ENCODE results near the gene NDUFA11. TPM values are rescaled to one million over a fixed set of nuclear protein-coding genes. Genes with fewer than 3 reads are reported as not detected.
A peak's percentile ranks its signal among the peaks of the same experiment; 100 is the strongest.

NDUFA11 gene
- total and polyA plus RNA-seq, 9 of the 15 experiments (the other 6 are each of a cell fraction or from before 2014, with no cell fraction given), result 63.3 to 486 (median 274) TPM

- TF ChIP-seq, protein P1, sequence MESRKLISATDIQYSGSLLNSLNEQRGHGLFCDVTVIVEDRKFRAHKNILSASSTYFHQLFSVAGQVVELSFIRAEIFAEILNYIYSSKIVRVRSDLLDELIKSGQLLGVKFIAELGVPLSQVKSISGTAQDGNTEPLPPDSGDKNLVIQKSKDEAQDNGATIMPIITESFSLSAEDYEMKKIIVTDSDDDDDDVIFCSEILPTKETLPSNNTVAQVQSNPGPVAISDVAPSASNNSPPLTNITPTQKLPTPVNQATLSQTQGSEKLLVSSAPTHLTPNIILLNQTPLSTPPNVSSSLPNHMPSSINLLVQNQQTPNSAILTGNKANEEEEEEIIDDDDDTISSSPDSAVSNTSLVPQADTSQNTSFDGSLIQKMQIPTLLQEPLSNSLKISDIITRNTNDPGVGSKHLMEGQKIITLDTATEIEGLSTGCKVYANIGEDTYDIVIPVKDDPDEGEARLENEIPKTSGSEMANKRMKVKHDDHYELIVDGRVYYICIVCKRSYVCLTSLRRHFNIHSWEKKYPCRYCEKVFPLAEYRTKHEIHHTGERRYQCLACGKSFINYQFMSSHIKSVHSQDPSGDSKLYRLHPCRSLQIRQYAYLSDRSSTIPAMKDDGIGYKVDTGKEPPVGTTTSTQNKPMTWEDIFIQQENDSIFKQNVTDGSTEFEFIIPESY (CRISPR knock-in tag; IDR thresholded peaks at IDR 0.05), result peak; percentile 82
- TF ChIP-seq PRPF4 (IDR thresholded peaks at IDR 0.05; ENCODE audit: insufficient read depth, low read depth, low read length, poor library complexity, severe bottlenecking) (peak; percentile 41), ZNF583 (CRISPR knock-in tag; IDR thresholded peaks at IDR 0.05) (no peak), RBM14 (IDR thresholded peaks at IDR 0.05; ENCODE audit: borderline replicate concordance, insufficient read depth, low read depth, low read length) (0 out of 2 replicates have a peak, but pooled peaks have one; percentile 72), MEIS2 (IDR thresholded peaks at IDR 0.05; ENCODE audit: partially characterized antibody) (peak; percentile 77), RFX5 (IDR thresholded peaks at IDR 0.05; ENCODE audit: low read depth, low read length) (no peak), EP400 (IDR thresholded peaks at IDR 0.05) (peak; percentile 100), ZNF23 (CRISPR knock-in tag; IDR thresholded peaks at IDR 0.05) (no peak), ZBTB12 (CRISPR knock-in tag; IDR thresholded peaks at IDR 0.05) (0 out of 2 replicates have a peak, but pooled peaks have one; percentile 26), RFX1 (IDR thresholded peaks at IDR 0.05) (no peak), GATAD2B (IDR thresholded peaks at IDR 0.05; ENCODE audit: borderline replicate concordance) (no peak), SREBF1 (IDR thresholded peaks at IDR 0.05; ENCODE audit: borderline replicate concordance, low read depth, low read length) (no peak), NONO (IDR thresholded peaks at IDR 0.05; ENCODE audit: low read depth in 2 of 2, low read length in 1 of 2) (0 out of 4 replicates have a peak, but pooled peaks of 1 of the 2 experiments have one; percentile 67), ZNF212 (CRISPR knock-in tag; IDR thresholded peaks at IDR 0.05) (no peak), NCOA1 (IDR thresholded peaks at IDR 0.05; ENCODE audit: low read depth) (peak; percentile 56; the same call in 1 of the 2 replicates), LCOR (CRISPR knock-in tag; IDR thresholded peaks at IDR 0.05) (peak; percentile 85), ZNF561 (CRISPR knock-in tag; conservative IDR thresholded peaks at IDR 0.05) (0 out of 2 replicates have a peak, but pooled peaks have one; percentile 61), PTRF (tag; IDR thresholded peaks at IDR 0.05) (no peak), ZNF639 (CRISPR knock-in tag; conservative IDR thresholded peaks at IDR 0.05 in 1 of 2, IDR thresholded peaks at IDR 0.05 in 1 of 2) (peak in 1 of 2 experiments; percentile 85; a peak in 2 of 4 replicates), L3MBTL2 (IDR thresholded peaks at IDR 0.05) (peak; percentile 92), CEBPB (tag; IDR thresholded peaks at IDR 0.05) (peak; percentile 87), HOXB6 (CRISPR knock-in tag; IDR thresholded peaks at IDR 0.05; ENCODE audit: borderline replicate concordance) (no peak)
- TF ChIP-seq, protein P2, sequence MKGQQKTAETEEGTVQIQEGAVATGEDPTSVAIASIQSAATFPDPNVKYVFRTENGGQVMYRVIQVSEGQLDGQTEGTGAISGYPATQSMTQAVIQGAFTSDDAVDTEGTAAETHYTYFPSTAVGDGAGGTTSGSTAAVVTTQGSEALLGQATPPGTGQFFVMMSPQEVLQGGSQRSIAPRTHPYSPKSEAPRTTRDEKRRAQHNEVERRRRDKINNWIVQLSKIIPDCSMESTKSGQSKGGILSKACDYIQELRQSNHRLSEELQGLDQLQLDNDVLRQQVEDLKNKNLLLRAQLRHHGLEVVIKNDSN (CRISPR knock-in tag; IDR thresholded peaks at IDR 0.05), result peak; percentile 71
These were observed at the start of gene NDUFA11 (continued) for GRCh38 chr19:5903624-5904351.

Data from K562 (cell line).